ENCODE data around the gene TSC22D4.

Gene TSC22D4

GRCh38 chr7:100492738-100493475 is 13.9 kb upstream of the TSC22D4 start:
- FAIRE-seq, result no peak

GRCh38 chr7:100491192-100491578 is 12.2 kb upstream of the TSC22D4 start:
- FAIRE-seq, result no peak

- FAIRE-seq, result no peak
These were observed 11.6 kb upstream of the TSC22D4 start for GRCh38 chr7:100490483-100491191.

GRCh38 chr7:100489824-100490223 is 10.8 kb upstream of the TSC22D4 start:
- FAIRE-seq, result no peak

- FAIRE-seq, result no peak
These were observed 10.1 kb upstream of the TSC22D4 start for GRCh38 chr7:100489121-100489520.

GRCh38 chr7:100488333-100489095 is 9.5 kb upstream of the TSC22D4 start:
- no peak for FAIRE-seq

- FAIRE-seq, result no peak
These were observed 7.9 kb upstream of the TSC22D4 start for GRCh38 chr7:100486753-100487446.

DNA sequence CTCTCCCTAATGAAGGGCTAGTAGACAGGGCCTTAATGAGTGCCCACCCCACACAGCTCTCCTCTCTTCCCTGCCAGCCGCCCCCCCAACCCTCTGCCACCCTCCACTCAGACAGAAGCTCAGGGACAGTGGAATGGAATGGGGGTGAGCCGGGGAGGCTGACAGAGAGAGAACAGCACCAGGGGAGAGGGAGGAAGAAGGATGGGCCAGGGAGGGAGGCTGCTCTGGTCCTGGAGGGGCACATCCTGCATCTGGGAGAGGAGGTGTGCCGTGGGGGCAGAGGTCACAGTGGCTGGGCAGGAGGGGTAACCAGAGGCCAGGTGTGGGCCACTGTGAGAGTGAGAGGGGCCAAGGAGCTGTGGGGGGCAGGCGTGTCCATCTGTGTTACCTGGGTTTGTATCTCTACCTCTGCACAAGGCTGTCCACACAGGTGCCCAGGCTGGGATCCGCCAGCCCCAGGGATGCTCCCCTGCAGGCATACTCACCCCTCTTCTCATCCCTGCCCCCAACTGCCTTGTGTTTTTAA is 7.2 kb upstream of the TSC22D4 start:
- no peak for FAIRE-seq

GRCh38 chr7:100485471-100485876 is 6.5 kb upstream of the TSC22D4 start:
- no peak for FAIRE-seq

DNA sequence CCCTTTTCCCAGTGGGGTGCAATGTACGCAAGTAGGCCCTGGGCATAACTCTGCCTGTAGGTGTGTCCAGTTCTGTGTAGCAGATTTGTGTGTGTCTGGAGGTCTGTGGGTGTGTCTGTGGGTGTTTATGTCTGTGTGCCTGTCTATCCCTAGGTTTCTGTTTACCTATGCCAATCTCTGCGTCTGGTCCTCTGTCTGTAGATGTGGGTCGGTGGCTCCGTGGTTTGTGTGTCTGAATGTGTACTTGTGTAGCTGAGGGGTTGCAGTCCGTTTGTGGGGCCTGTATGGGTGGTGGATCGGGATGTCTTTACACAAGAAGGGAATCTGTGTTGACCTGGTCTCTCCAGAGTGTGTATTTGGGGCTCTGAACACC is 5.6 kb upstream of the TSC22D4 start:
- no peak for FAIRE-seq

DNA sequence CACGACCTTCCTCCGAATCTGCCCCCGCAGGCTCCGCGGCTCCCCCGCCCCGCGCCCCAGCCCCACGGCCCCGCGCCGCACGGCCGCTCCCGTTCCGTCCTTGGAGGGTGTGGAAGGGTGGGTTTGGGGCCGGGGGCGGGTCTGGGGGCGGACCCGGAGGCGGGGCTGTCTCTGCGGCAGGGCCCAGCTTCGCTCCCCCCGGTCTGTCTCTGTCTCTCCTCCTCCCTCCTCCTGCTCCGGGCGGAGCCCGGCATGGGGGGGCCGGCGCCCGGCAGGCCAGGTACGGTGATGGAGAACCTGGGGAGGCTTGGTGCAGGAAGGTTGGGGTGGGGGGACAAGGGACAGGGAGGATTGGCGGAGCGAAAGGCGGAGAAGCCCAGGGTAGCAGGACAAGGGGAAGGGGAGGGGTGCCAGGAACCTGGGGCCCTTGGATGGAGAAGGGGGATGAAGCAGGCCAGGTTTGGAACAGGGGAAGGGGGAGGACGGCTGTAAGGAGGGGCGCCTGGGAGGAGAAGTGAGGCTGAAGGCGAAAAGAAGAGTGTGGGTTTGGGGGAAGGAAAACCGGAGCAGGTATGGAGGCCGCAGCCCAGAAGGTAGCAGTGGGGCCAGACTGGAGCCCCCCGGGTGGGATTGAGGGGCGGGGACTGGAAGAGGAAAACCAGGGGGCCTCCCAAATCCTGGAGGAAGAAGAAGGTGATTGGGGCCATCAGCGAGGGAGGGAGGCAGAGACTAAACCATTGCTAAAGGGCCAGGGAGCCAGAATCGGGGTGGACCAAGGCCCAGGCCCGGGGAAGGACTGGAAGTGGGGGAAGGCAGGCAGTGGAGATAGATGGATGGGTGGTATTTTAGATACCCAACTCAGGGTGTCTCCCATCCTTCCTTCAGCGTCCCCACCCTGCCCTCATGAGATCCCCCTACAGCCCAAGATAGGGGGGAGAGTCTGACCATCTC is 5.0 kb upstream of the TSC22D4 start, which contains the start of gene NYAP1:
Gene NYAP1, plus strand, starts transcription at position 206 of the 951 bp plus-strand sequence. CDS start 1,385 bp downstream, outside the sequence.
- no peak for FAIRE-seq

DNA sequence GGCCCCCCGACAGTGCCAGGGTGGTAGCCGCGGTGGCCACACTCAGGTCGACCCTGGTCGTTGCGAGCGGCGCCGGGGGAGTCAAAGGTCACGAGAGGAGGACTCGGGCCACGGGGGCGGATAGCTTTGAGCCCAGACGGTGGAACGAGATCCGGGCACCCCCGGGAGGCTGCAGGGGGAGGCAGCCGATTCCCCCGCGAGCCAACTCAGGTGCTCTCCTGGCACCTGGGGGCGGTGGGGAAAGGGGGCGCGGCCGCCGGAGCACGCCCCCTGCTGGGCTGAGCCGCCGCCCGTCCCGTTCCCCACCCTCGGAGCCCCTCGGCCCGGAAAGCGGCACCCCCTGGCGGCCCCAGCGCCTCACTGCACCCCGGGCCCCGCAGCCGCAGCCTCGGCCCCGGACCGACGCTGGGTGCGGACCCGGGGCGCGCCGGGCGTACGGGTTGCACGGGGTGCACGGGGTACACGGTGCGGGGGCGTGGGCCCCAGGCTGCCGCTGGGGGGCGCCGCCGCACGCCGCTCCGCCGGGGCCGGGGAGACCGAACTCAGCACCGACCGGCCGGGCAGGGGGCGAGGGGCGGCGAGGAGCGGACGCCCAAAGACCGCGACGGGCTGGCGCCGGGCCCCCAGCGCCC is 4.2 kb upstream of the TSC22D4 start:
- FAIRE-seq, result no peak

- no peak for FAIRE-seq
These were observed 3.7 kb upstream of the TSC22D4 start for GRCh38 chr7:100482728-100483089.

GRCh38 chr7:100481466-100481865 is 2.5 kb upstream of the TSC22D4 start:
- FAIRE-seq, result no peak

- FAIRE-seq, result no peak
These were observed 1.1 kb downstream of the TSC22D4 start for GRCh38 chr7:100477871-100478267.

GRCh38 chr7:100476903-100477870 is 1.8 kb downstream of the TSC22D4 start:
- no peak for FAIRE-seq

GRCh38 chr7:100476101-100476780 is 2.8 kb downstream of the TSC22D4 start:
- FAIRE-seq, result no peak

DNA sequence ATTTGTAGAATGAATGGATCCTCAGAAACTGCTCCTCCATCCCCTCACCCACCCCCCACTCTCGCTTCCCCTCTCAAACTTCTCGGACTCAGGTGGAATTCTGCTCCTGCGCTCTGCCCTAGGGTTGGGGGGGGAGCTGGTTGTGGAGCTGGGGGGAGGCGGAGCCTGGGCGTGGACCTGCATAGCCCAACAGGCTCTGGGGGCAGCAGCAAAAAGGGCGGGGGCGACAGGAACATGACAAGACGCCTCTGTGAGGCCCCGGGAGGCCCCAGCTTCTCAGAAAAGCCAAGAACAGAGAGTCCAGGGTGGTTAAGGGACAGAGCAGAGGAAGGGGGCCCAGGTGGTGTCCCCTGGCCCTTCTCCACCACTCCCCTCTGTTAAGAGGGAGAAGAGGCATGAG is 3.5 kb downstream of the TSC22D4 start:
- no peak for FAIRE-seq

GRCh38 chr7:100472854-100473499 is 6.0 kb downstream of the TSC22D4 start:
- FAIRE-seq, result no peak
